Neural progenitor cell (in vitro differentiated cells): Measurements from ENCODE around the gene DOK4. TPM values are rescaled to one million over a fixed set of nuclear protein-coding genes. Genes with fewer than 3 reads are reported as not detected.

Source experiments
- DNase-seq: peaks from one replicate; pipeline ENCODE4 v3.0.0-alpha.2; 2016; ENCODE audit warnings: low spot score
- H2AFZ ChIP-seq: fragments of 200-600 bp; sonication (generic); replicated peaks from 2 replicates; pipeline ENCODE4 v1.6.1; 2016; ENCODE audit warnings: antibody characterized with exemption
- H3F3A ChIP-seq: fragments of 200-600 bp; sonication (generic); 2 replicates; pipeline ENCODE4 v1.6.1; 2016; ENCODE audit warnings: antibody characterized with exemption, low read depth
- H3K27ac ChIP-seq: fragments of 200-600 bp; sonication (generic); 2 replicates; pipeline ENCODE4 v1.5.1; 2016; ENCODE audit warnings: mild to moderate bottlenecking
- H3K27me3 ChIP-seq: fragments of 200-600 bp; sonication (generic); 2 replicates; pipeline ENCODE4 v1.6.1; 2016; ENCODE audit warnings: mild to moderate bottlenecking, moderate library complexity
- H3K36me3 ChIP-seq: fragments of 200-600 bp; sonication (generic); 2 replicates; pipeline ENCODE4 v1.5.1; 2016
- H3K4me1 ChIP-seq: fragments of 200-600 bp; sonication (generic); 2 replicates; pipeline ENCODE4 v1.6.1; 2016; ENCODE audit warnings: mixed run types
- H3K4me2 ChIP-seq: fragments of 200-600 bp; sonication (generic); 2 replicates; pipeline ENCODE4 v1.6.1; 2016
- H3K4me3 ChIP-seq: fragments of 200-600 bp; sonication (generic); 2 replicates; pipeline ENCODE4 v1.5.1; 2016
- H3K79me2 ChIP-seq: fragments of 200-600 bp; sonication (generic); 2 replicates; pipeline ENCODE4 v1.6.1; 2016; ENCODE audit warnings: low read depth
- H3K9ac ChIP-seq: fragments of 200-600 bp; sonication (generic); 2 replicates; pipeline ENCODE4 v1.6.1; 2016
- H3K9me3 ChIP-seq: fragments of 200-600 bp; sonication (generic); 2 replicates; pipeline ENCODE4 v1.5.1; 2016; ENCODE audit warnings: low read depth
- H4K20me1 ChIP-seq: fragments of 200-600 bp; sonication (generic); 2 replicates; pipeline ENCODE4 v1.6.1; 2016; ENCODE audit warnings: low read depth
- H3K27ac Mint-ChIP-seq: 3 replicates; pipeline ENCODE4 v1.8.0; 2021; ENCODE audit warnings: mixed read lengths
- H3K27me3 Mint-ChIP-seq: 2 replicates; pipeline ENCODE4 v1.8.0; 2022; ENCODE audit warnings: low read depth, mild to moderate bottlenecking, inconsistent platforms, moderate library complexity, mixed read lengths; ENCODE audit not compliant: insufficient read depth
- H3K36me3 Mint-ChIP-seq: 3 replicates; pipeline ENCODE4 v1.8.0; 2021; ENCODE audit warnings: mixed read lengths
- H3K4me1 Mint-ChIP-seq: 3 replicates; pipeline ENCODE4 v1.8.0; 2021; ENCODE audit warnings: mixed read lengths
- H3K4me3 Mint-ChIP-seq: 3 replicates; pipeline ENCODE4 v1.8.0; 2021; ENCODE audit warnings: mild to moderate bottlenecking, moderate library complexity, mixed read lengths
- H3K9me3 Mint-ChIP-seq: 3 replicates; pipeline ENCODE4 v1.8.0; 2020; ENCODE audit warnings: mixed read lengths
- EZH2 ChIP-seq: fragments of 200-600 bp; sonication (generic); IDR thresholded peaks from 2 replicates; pipeline ENCODE4 v1.6.1; 2017; ENCODE audit warnings: antibody characterized with exemption, mild to moderate bottlenecking, moderate library complexity
- EZH2phosphoT487 ChIP-seq: fragments of 200-600 bp; sonication (generic); IDR thresholded peaks from 2 replicates; pipeline ENCODE4 v1.6.1; 2017; ENCODE audit warnings: antibody characterized with exemption
- total RNA-seq: library from RNA; depleted of rRNA; stranded (reverse); fragments of >200 nt; gene quantifications from 2 replicates; pipeline ENCODE4 v1.2.3, GENCODE V29; 2015; ENCODE audit warnings: low replicate concordance
- TF ChIP-seq, protein P1 (sequence below): fragments of 200-600 bp; sonication (generic); IDR thresholded peaks from 2 replicates; pipeline ENCODE4 v1.5.1; 2017; ENCODE audit warnings: antibody characterized with exemption, mild to moderate bottlenecking

Gene DOK4
- total RNA-seq, 1 donor from 2014 or later: 10.5 TPM

DNA sequence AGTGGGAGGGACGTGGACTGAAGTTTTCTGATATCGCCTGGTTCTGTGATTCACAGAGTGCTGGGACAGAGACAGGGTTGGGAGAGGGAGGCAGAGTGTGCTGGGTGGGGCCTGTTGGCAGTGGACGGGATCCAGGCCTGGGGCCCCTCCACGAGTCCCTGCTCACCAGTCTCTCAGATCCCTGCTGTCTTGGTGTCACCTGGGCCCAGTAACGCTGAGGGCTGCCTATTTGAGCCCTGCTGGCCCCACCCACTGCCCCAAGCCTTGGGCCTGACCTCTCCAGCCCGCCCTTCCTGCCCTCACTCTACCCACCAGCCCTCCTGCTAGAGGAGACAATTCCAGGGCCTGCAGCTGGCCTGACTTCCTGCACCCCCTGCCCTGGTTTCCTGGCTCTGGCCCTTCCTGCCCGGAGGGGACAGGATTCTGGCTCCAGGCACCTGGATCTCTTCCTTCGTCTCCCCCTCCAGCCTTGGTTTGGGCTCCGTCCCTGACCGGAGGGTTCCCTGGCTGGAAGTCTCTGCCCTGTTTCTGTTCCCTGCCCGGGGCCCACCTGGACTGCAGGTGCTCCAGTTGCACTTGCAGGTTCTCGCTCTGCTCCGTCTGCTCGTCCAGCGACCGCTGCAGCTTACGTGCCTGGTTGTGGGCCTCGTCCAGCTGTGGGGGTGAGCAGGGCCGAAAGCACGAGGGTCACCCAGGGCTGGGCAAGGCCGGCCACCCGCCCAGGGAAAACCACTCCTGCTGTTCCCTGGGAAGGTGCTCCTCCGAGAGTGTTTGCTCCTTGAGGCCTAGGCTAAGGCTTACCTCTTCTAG lies 28.7 kb upstream of the DOK4 start:
- no peaks in the 10 kb centered on the region for H3K79me2 ChIP-seq
- no peaks in the 10 kb centered on the region for H3K9me3 ChIP-seq
- H3K27ac ChIP-seq: no peak overlapping the region
- peaks cover 10% of the 10 kb centered on the region for H3K27me3 Mint-ChIP-seq
- H3K27me3 ChIP-seq: no peaks in the 10 kb centered on the region
- no peak overlapping the region for H3K9ac ChIP-seq
- peaks cover 8% of the 10 kb centered on the region for H3K36me3 Mint-ChIP-seq
- DNase-seq: no peak
- no peaks in the 10 kb centered on the region for H3K36me3 ChIP-seq
- no peak overlapping the region for H3K4me3 Mint-ChIP-seq
- H3K9me3 Mint-ChIP-seq: no peaks in the 10 kb centered on the region
- H3F3A ChIP-seq: peaks cover 5% of the 10 kb centered on the region
- H3K27ac Mint-ChIP-seq: no peak overlapping the region
- no peaks in the 10 kb centered on the region for H4K20me1 ChIP-seq
- peaks cover 7% of the 10 kb centered on the region for H3K4me1 Mint-ChIP-seq
- no peak overlapping the region for H3K4me3 ChIP-seq
- H3K4me2 ChIP-seq: no peak overlapping the region
- no peaks in the 10 kb centered on the region for H3K4me1 ChIP-seq
- H2AFZ ChIP-seq: no peak overlapping the region
- TF ChIP-seq, protein P1, sequence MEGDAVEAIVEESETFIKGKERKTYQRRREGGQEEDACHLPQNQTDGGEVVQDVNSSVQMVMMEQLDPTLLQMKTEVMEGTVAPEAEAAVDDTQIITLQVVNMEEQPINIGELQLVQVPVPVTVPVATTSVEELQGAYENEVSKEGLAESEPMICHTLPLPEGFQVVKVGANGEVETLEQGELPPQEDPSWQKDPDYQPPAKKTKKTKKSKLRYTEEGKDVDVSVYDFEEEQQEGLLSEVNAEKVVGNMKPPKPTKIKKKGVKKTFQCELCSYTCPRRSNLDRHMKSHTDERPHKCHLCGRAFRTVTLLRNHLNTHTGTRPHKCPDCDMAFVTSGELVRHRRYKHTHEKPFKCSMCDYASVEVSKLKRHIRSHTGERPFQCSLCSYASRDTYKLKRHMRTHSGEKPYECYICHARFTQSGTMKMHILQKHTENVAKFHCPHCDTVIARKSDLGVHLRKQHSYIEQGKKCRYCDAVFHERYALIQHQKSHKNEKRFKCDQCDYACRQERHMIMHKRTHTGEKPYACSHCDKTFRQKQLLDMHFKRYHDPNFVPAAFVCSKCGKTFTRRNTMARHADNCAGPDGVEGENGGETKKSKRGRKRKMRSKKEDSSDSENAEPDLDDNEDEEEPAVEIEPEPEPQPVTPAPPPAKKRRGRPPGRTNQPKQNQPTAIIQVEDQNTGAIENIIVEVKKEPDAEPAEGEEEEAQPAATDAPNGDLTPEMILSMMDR: no peak
- TF ChIP-seq EZH2phosphoT487 (no peak), EZH2 (no peak)

DNA sequence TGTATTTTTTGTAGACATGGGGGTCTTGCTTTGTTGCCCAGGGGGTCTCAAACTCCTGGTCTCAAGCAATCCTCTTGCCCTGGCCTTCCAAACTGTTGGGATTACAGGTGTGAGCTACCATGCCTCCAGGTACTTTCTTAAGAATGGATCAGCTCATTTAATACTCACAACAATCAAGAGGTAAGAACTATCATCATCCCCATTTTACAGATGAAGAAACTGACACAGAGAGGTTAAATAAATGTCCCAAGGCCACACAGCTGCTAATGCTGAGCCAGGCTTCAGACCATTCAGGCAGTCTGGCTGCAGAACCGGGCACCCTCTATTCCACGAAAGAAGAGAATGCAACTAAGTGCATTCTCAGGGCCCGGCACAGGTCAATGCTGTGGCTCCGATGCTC lies 28.1 kb upstream of the DOK4 start:
- Histone ChIP-seq H3K9ac (no peak overlapping the region), H3K36me3 (no peaks in the 10 kb centered on the region), H3K9me3 (no peaks in the 10 kb centered on the region), H3K4me1 (no peaks in the 10 kb centered on the region), H3K27ac (no peak overlapping the region), H4K20me1 (no peaks in the 10 kb centered on the region), H3F3A (peaks cover 5% of the 10 kb centered on the region), H3K4me3 (no peak overlapping the region), H2AFZ (no peak overlapping the region), H3K79me2 (no peaks in the 10 kb centered on the region), H3K27me3 (no peaks in the 10 kb centered on the region), H3K4me2 (no peak overlapping the region)
- DNase-seq: no peak
- TF ChIP-seq EZH2phosphoT487: no peak
- TF ChIP-seq EZH2: no peak
- TF ChIP-seq, protein P1: no peak
- Mint-ChIP-seq H3K9me3 (no peaks in the 10 kb centered on the region), H3K27me3 (peaks cover 10% of the 10 kb centered on the region), H3K4me1 (peaks cover 9% of the 10 kb centered on the region), H3K36me3 (peaks cover 8% of the 10 kb centered on the region), H3K27ac (peak overlapping the region; percentile 1), H3K4me3 (no peak overlapping the region)

DNA sequence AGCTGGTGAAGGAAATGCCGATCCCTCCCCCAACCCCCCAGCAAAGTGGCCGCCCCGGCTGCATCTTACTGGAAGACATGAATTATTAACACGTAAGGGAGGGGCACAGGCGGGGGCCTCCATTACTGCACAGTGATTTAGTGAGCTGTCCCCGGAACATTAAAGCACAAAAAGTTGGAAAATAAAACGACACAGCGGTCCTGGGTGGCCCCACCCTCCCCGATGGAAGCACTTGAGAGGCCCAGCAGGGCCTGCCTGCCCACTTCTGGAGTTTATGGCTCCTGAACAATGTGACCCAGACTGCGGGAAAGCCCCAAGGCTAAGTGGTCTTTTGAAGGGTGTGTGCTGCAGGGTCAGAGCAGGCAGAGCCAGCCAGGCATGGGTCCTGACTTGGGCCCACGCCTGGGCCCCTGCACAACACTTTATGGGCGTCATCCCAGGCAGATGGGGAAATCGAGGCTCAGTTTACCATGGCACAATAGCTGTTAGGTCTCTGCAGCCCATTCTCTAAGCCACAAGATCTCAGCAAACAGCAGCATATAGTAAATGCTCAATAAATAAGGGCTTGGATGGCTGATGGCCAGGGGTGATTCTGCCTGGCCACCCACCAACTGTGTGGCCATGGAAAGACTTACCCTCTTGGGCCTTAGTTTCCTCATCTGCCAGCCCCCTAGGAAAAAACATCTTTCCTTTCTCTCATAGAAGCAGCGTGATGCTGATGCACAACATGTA lies 27.2 kb upstream of the DOK4 start:
- Mint-ChIP-seq H3K27me3 (peaks cover 8% of the 10 kb centered on the region), H3K36me3 (peaks cover 5% of the 10 kb centered on the region), H3K4me1 (peaks cover 16% of the 10 kb centered on the region), H3K27ac (no peak overlapping the region), H3K9me3 (no peaks in the 10 kb centered on the region), H3K4me3 (no peak overlapping the region)
- TF ChIP-seq, protein P1: no peak
- TF ChIP-seq EZH2 (no peak), EZH2phosphoT487 (no peak)
- H3F3A ChIP-seq: peaks cover 5% of the 10 kb centered on the region
- no peaks in the 10 kb centered on the region for H3K9me3 ChIP-seq
- no peaks in the 10 kb centered on the region for H3K79me2 ChIP-seq
- no peaks in the 10 kb centered on the region for H3K27me3 ChIP-seq
- no peaks in the 10 kb centered on the region for H3K4me1 ChIP-seq
- H3K36me3 ChIP-seq: no peaks in the 10 kb centered on the region
- no peak overlapping the region for H2AFZ ChIP-seq
- H3K4me2 ChIP-seq: no peak overlapping the region
- no peaks in the 10 kb centered on the region for H4K20me1 ChIP-seq
- no peak for DNase-seq
- H3K9ac ChIP-seq: no peak overlapping the region
- no peak overlapping the region for H3K27ac ChIP-seq
- H3K4me3 ChIP-seq: no peak overlapping the region
